HG03025 (cell line): ENCODE measurements around the gene MGST3.
"Not testable (repeated sequence)": the region's sequence is repeated elsewhere in the genome, so short reads cannot be mapped to it uniquely, and the experiment has no call there.

ENCODE experiments used
- ATAC-seq: cut with Tn5 transposase; IDR thresholded peaks from one replicate; pipeline ENCODE4 v1.9.1; 2021; ENCODE audit warnings: mild to moderate bottlenecking, moderate library complexity; ENCODE audit not compliant: unreplicated experiment, low FRiP score

Gene MGST3

GRCh38 chr1:165628147-165628822, 2.7 kb upstream of the MGST3 start:
- no peak for ATAC-seq

- ATAC-seq, result no peak
Measured at GRCh38 chr1:165629151-165629550, 1.9 kb upstream of the MGST3 start.

GRCh38 chr1:165629848-165630628, 996 bp upstream of the MGST3 start:
- peak; percentile 4 for ATAC-seq

- ATAC-seq, result no peak
Measured at GRCh38 chr1:165631342-165632151, 513 bp downstream of the MGST3 start.

GRCh38 chr1:165632152-165632469, 1.1 kb downstream of the MGST3 start:
- no peak for ATAC-seq

GRCh38 chr1:165632491-165632890, 1.5 kb downstream of the MGST3 start:
- ATAC-seq, result no peak

GRCh38 chr1:165633614-165634013, 2.6 kb downstream of the MGST3 start:
- ATAC-seq, result no peak

- ATAC-seq, result no peak
Measured at GRCh38 chr1:165634154-165634921, 3.3 kb downstream of the MGST3 start.

- ATAC-seq, result no peak
Measured at GRCh38 chr1:165635329-165635728, 4.3 kb downstream of the MGST3 start.

- no peak for ATAC-seq
Measured at GRCh38 chr1:165635823-165636222, 4.8 kb downstream of the MGST3 start.

GRCh38 chr1:165637427-165637826, 6.4 kb downstream of the MGST3 start:
- no peak for ATAC-seq

- not testable (repeated sequence) for ATAC-seq
Measured at GRCh38 chr1:165638211-165638610, 7.2 kb downstream of the MGST3 start.

- no peak for ATAC-seq
Measured at GRCh38 chr1:165639821-165640623, 9.0 kb downstream of the MGST3 start.

GRCh38 chr1:165641231-165641987, 10.4 kb downstream of the MGST3 start:
- ATAC-seq, result no peak

- no peak for ATAC-seq
Measured at GRCh38 chr1:165644064-165644735, 13.2 kb downstream of the MGST3 start.

- no peak for ATAC-seq
Measured at GRCh38 chr1:165645654-165646366, 14.8 kb downstream of the MGST3 start.

GRCh38 chr1:165647517-165647916, 16.5 kb downstream of the MGST3 start:
- no peak for ATAC-seq

- no peak for ATAC-seq
Measured at GRCh38 chr1:165647970-165648369, 16.9 kb downstream of the MGST3 start.
